RWPE1 (cell line): ENCODE results near the gene SMAD5.

Experiments
- CTCF ChIA-PET: fragments of 350-600 bp; sonication (Branson Sonifier 250); formaldehyde crosslinking; extraction: SDS; loops from one replicate; lab custom pipeline; 2021; lab: Yijun Ruan, JAX
- POLR2A ChIA-PET: fragments of 400-600 bp; formaldehyde crosslinking; extraction: SDS; loops from one replicate; lab custom pipeline; 2020; ENCODE audit warnings: antibody characterized with exemption; ENCODE audit not compliant: low non-redundant PET; lab: Yijun Ruan, JAX
- DNase-seq: peaks from one replicate; pipeline ENCODE4 v3.0.0; 2012; ENCODE audit warnings: low spot score
- H3K27ac ChIP-seq: fragments of 450-650 bp; 2 replicates; pipeline ENCODE4 v1.5.1; 2017
- TF ChIP-seq, protein P1 (sequence below): fragments of 450-650 bp; conservative IDR thresholded peaks from 2 replicates; pipeline ENCODE4 v1.5.1; 2017; ENCODE audit warnings: low read depth, mild to moderate bottlenecking

SMAD5 gene

DNA sequence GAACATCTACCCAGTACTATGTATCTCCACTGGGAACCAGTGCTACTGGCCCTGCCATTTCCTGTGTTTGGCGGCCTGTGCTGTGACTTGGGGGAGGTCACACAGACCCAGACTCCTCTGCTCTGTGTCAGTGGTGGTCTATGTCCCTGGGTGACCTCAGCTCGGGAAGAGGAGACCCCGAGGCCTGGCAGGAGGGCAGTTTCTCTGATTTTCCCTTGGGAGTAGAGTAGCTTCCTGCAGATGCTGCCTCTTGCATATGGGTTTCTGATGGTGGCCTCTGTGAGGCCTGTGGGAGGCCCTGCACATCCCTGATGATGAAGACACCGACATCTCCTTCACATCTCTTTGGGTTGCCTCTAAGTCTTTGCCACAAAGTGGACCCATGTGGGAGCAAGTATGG is 73.3 kb downstream of the SMAD5 start:
- POLR2A ChIA-PET: no interaction called here
- no peak overlapping the region for H3K27ac ChIP-seq
- no peak for DNase-seq
- CTCF ChIA-PET: interaction anchor here (1.1 kb wide), 1 partner anchor 11 kb away, joined by 3 read pairs; no protein-coding TSS in a partner anchor
- TF ChIP-seq, protein P1, sequence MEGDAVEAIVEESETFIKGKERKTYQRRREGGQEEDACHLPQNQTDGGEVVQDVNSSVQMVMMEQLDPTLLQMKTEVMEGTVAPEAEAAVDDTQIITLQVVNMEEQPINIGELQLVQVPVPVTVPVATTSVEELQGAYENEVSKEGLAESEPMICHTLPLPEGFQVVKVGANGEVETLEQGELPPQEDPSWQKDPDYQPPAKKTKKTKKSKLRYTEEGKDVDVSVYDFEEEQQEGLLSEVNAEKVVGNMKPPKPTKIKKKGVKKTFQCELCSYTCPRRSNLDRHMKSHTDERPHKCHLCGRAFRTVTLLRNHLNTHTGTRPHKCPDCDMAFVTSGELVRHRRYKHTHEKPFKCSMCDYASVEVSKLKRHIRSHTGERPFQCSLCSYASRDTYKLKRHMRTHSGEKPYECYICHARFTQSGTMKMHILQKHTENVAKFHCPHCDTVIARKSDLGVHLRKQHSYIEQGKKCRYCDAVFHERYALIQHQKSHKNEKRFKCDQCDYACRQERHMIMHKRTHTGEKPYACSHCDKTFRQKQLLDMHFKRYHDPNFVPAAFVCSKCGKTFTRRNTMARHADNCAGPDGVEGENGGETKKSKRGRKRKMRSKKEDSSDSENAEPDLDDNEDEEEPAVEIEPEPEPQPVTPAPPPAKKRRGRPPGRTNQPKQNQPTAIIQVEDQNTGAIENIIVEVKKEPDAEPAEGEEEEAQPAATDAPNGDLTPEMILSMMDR: no peak

DNA sequence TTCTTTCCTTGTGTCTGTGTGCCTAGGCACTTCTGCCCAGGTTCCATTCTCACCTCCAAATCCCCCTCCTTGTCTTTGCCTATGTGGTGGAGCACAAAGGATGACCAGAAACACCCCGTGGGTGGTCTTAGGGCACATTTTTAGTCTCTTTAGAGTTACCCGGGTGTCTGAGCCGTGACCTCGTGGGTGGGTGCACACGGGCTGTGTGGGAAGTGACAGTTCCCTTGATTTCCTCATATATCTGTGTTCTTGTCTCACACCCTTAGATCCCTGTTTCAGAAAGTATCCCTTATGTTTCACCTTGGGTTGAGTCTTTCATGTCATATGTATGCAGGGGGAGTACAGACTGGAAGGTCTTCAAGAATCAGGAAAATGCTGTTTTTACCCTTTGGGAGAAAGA is 73.7 kb downstream of the SMAD5 start:
- POLR2A ChIA-PET: no interaction called here
- no peak overlapping the region for H3K27ac ChIP-seq
- TF ChIP-seq, protein P1: no peak
- no peak for DNase-seq
- CTCF ChIA-PET: no interaction called here

DNA sequence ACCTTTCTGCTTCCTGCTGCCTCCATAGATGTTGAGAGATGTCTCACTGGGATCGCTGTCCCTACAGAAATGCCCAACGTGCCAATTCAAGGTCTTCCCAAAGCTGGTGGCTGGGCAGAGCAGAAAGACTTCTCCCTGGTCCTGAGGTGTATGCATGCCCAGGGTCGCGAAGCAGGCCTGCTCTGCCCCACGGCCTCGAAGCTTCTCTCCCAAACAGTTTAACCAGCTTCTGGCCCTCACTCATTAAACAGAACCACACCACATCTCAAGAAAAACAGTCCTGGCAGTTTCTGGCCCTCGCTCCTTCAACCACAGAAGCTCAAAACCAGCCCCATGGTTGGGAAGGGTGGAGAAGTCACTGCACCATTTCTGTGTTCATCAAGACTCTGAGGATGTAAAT is 75.0 kb downstream of the SMAD5 start:
- CTCF ChIA-PET: interaction anchor here (0.6 kb wide), 1 partner anchor 12 kb away, joined by 6 read pairs; no protein-coding TSS in a partner anchor
- DNase-seq: no peak
- POLR2A ChIA-PET: no interaction called here
- H3K27ac ChIP-seq: no peak overlapping the region
- TF ChIP-seq, protein P1: no peak

DNA sequence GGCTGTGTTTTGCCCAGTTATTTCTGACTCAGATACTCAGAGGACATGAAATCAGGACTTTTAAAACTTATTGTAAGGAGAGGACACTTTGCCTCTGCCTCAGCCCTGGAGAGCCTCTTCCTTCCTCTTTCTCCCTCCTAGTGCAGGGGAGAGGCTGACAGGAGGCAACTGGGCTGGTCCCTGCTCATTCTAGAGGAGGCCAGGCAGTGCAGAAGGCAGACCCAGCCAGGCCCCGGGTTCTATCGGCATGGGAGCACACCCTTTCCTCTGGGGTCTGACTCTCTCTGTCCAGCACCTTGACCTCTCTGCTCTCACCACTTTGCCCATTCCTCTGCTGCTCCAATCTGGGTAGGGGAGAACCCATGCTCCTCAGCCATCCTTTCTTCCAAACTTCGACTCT is 76.3 kb downstream of the SMAD5 start:
- no peak overlapping the region for H3K27ac ChIP-seq
- ChIA-PET CTCF (interaction anchor here (0.6 kb wide), 1 partner anchor 36 kb away, joined by 3 read pairs; no protein-coding TSS in a partner anchor), POLR2A (no interaction called here)
- TF ChIP-seq, protein P1: no peak
- no peak for DNase-seq

DNA sequence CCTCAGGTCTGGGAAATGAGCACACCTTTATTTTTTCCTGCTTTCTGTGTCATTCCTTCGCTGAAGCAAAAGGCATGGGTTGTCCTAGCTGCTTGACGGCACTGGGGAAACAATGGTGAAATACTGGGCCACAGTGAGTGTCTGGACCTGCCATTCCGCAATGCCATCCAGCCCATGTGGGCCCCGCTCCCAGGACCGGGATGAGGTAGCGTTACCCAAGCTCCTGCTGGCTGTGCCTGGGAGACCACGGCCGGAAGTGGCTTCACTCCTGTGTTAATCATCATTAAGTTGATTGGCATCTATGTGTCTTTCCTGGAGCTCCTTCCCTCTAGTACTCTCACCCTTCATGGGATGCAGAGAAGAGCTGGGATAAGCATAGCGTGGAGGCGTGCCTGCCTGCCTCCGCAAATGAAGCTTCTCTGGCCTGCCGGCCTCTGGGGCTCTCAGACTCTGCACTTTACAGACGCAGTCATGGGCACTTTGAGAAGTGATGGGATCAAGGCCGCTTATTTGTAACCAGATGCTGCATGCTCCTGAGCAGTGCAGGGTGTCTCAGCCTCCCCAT is 76.8 kb downstream of the SMAD5 start:
- TF ChIP-seq, protein P1: no peak
- DNase-seq: no peak
- ChIA-PET CTCF (interaction anchor here (0.6 kb wide), 1 partner anchor 36 kb away, joined by 3 read pairs; no protein-coding TSS in a partner anchor), POLR2A (no interaction called here)
- H3K27ac ChIP-seq: no peak overlapping the region

DNA sequence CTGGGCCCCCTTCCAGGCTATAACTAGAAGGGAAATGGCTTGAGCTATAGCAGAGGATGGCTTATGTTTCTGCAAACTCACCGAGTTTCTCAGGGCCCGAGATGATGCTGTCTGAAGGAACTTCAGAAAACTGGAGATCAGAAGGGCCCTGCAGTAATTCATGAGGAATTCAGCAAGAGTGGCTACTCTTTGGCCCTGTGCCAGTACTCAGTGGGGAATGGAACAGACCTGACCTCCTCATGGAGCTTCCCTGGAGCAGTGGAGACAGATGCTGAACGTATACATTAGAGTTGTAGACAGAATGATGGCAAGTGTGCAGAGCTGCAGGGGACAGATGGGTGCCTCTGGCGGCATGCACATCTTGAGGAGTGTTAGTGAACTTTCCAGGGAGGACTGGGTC is 77.6 kb downstream of the SMAD5 start:
- H3K27ac ChIP-seq: no peak overlapping the region
- TF ChIP-seq, protein P1: no peak
- no peak for DNase-seq
- POLR2A ChIA-PET: no interaction called here
- CTCF ChIA-PET: interaction anchor here (1.1 kb wide), 1 partner anchor 329 kb away, joined by 4 read pairs; no protein-coding TSS in a partner anchor
